COR-L47 (cell line): ENCODE data around the gene CTTNBP2.

Source experiments
- DNase-seq: peaks from one replicate; lab custom pipeline; 2025; lab: John Stamatoyannopoulos, UW

The CTTNBP2 gene

DNA sequence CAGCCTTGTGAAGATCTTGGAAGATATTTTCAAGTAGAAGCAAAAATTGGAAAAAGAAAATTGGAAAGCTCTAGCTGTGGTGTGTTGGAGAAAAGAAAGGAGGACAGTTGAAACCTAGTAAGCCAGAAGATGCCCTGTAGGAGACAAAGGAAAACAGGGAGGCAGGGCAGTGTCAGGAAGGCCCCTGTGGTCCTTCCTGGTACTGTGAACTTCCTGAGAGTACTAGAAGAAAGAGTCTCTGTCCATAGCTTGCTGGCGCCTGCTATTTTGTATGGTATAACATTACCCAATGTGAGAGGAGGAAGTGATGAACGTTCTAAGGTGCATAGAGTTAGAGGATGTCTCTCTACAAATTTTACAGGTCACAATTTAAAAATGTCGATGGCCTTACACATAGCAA is 183.1 kb downstream of the CTTNBP2 start:
- no peak for DNase-seq

DNA sequence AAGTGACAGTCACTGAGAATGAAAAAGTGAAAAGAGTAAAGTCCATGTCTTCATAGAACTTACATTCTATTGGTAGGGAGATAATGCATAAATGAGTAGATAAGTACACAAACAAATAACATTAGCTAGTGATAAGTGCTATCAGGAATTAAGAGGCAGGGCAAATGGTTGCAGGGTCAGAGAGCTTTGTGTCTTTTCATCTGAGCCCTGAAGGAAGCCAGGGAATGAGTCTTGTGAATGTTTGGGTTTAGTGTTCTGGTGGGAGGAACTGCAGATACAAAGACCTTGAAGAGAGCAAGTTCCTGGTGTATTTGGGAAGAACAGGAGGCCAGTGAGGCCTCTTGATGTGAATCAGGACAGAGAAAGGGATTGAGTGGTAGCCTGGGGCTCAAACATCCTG is 183.8 kb downstream of the CTTNBP2 start:
- no peak for DNase-seq

- no peak for DNase-seq
These were observed 185.1 kb downstream of the CTTNBP2 start for GRCh38 chr7:117688126-117688525.

- DNase-seq: no peak
These were observed 186.8 kb downstream of the CTTNBP2 start for GRCh38 chr7:117686311-117686935.

- no peak for DNase-seq
These were observed 187.4 kb downstream of the CTTNBP2 start for GRCh38 chr7:117685795-117686194.

DNA sequence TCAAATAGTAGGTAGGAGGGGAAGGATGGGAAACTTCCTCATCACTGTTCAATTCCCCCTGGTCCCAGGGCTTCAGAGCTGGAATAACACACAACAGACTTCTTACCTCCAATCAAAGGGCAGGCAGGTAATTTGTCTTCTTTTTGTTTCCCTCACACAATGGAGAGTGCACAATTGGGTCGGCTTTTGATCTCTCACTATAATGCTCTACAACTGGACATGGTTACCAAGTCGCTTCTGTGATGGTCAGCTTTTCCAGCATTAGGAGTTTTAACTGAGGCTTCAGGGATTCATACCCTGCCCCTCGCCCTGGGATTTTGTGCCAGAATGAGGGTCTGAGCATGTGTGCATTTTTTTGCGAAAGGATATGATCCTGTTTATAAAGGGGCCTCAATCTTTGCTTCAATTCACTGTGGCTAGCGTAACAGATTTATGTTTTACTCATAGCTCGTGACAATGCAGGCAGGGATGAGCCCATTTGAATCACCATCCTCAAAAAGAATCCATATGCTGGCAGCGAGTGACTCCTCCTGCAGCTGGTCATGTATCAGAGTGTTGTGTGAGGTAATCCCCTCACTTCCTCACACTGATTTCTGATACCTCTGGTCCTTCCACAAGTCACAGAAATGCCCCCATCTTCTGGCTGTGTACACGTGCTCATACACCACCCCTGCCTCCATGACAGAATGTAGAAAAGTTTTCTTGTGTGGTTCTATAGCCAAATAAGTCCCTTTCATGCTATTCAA is 189.6 kb downstream of the CTTNBP2 start:
- no peak for DNase-seq

- no peak for DNase-seq
These were observed 190.4 kb downstream of the CTTNBP2 start for GRCh38 chr7:117682681-117683385.

GRCh38 chr7:117679120-117679519 is 194.1 kb downstream of the CTTNBP2 start:
- DNase-seq: no peak

- no peak for DNase-seq
These were observed 197.5 kb downstream of the CTTNBP2 start for GRCh38 chr7:117675497-117676435.

DNA sequence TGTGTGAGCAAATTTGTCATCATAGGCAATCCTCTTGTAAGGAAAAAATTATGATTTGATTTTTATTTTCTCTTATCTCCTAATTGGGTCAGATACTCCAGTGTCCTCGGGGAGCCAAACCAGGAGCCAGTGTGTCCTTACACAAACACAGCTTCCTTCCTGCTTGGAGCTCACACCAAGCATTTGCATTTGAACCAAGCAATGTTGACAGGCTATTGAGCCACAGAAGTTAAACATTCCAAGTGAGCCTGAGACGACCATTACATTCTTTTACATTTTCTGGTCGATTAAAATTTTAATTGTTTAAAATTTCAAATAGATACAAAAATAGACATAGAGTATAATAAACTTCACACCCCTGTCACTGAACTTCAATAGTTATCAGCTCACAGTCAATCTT is 198.6 kb downstream of the CTTNBP2 start:
- no peak for DNase-seq

- DNase-seq: peak; percentile 9
These were observed 199.4 kb downstream of the CTTNBP2 start for GRCh38 chr7:117673839-117674238.

- DNase-seq: no peak
These were observed 199.9 kb downstream of the CTTNBP2 start for GRCh38 chr7:117673367-117673766.

GRCh38 chr7:117672453-117672852 is 200.8 kb downstream of the CTTNBP2 start:
- DNase-seq: no peak

- DNase-seq: no peak
These were observed 203.4 kb downstream of the CTTNBP2 start for GRCh38 chr7:117669818-117670217.

- DNase-seq: no peak
These were observed 205.8 kb downstream of the CTTNBP2 start for GRCh38 chr7:117667456-117667855.

GRCh38 chr7:117666689-117667088 is 206.6 kb downstream of the CTTNBP2 start:
- DNase-seq: no peak

DNA sequence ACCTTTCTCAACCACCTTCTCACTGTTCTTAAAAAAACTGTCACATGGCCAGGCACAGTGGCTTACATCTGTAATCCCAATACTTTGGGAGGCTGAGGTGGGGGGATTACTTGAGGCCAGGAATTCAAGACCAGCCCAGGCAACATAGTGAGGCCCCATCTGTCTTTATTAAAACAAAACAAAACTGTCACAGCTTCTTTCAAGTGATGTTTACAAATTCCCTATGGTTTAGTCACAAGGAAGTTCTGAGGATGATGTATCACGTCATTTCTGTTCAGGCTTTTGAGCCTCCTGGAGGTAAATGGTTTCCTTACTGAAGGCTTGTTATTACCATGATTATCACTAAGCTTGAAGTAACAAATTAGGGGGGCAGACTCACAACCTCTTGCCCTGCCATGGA is 207.2 kb downstream of the CTTNBP2 start:
- no peak for DNase-seq

- no peak for DNase-seq
These were observed 207.9 kb downstream of the CTTNBP2 start for GRCh38 chr7:117665368-117665767.

GRCh38 chr7:117664047-117664446 is 209.2 kb downstream of the CTTNBP2 start:
- no peak for DNase-seq

DNA sequence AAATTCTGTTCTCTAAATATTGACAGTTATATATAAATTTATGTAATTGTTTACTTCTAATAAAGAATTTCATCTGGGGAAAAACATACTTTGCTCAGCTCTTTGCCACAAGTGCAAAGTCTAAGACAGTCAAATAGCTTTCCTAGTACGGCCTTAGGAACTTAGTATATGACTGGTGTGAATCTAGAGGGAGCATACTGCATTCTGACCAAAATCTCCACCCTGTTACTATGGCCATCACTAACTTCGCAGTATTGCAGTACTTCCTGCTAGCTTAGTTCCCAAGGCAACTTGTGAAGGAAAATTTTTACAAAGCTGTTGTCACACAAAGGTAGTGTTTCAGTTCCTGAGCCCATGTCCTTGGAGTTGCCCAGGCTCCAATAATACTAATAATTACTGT is 211.9 kb downstream of the CTTNBP2 start:
- DNase-seq: no peak
